ENCODE data around the gene PIMREG.

Gene PIMREG, protein sequence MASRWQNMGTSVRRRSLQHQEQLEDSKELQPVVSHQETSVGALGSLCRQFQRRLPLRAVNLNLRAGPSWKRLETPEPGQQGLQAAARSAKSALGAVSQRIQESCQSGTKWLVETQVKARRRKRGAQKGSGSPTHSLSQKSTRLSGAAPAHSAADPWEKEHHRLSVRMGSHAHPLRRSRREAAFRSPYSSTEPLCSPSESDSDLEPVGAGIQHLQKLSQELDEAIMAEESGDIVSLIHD

DNA sequence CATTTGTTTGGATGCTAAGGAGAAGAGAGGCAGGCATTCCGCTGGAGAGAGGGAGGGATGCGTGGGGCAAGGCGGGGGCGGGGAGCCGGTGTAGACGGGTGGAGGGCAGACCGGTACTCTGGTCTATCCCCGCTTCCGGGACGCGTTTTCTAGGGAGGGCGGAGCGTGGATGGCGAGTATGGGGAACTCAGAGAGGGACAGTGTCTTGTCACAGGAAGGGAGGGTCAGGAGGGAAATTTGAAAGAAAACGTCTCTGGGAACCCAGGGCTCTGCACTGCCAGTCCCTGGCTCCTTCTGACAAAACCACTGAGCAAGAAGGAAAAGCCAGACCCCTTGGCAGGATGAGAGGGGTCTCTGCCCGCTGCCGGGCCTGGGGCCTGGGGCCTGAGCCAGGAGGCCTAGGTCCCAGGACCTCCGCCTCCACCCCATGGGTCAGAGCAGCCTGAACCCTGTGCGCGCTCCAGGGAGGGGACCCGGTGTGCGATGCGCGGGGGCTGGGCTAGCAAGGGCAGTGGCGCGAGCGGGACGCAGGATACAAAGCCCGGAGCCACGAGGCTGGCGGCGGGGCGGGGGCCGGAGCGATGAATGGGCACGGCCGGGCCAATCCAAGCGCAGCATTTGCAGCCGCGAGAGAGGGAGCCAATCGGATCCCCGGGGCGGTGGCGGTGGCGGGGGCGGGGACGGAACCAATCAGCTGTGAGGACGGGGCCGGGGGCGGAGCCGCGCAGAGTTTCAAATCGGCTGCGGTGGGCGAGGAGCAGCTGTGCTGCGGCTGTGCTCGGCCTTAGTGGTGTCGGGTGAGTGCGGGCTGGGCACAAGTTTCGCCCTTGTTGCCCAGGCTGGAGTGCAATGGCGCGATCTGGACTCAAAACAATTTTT lies at the start of gene PIMREG:
TSS of gene PIMREG (plus strand) at position 764 of the 879 bp plus-strand sequence. CDS start 656 bp downstream, outside the sequence.
- peak; percentile 80 to 87 for DNase-seq (ENCODE audit: low read depth in 2 of 2)

DNA sequence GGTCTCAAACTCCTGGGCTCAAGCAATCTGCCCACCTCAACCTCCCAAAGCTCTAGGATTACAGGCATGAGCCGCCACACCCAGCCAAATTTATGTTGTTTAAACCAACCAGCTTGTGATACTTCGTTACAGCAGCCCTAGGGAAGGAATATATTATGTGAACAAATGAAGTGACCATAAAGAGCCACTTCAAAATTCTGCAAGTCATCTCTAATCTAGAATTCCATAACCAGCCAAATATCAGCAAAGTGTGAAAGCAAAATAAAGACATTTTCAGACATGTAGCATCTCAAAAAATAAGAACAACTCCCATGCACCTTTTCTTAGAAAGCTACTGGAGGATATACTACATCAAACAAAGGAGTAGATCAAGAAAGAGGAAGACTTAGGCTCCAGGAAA lies 45.3 kb upstream of the PIMREG start:
- DNase-seq (ENCODE audit: low read depth in 2 of 2), result no peak

DNA sequence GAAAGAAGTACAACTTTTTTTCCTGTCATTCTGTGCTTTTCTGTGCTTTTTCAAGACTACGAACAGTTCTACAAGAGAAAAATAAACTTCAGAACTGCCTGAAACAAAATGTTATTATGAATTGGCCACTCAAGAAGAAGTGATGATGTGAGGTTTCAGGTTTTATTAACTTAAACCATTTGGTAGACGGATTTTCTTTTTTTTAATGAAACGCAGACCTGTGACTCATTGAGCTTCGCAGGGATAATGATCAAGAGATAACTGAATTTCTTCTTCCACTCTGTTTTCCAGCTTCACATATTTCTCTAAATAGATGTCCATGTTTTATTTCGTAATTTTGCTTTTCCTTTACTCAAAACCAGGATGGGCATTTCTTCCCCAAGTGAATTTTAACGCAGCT lies 42.0 kb upstream of the PIMREG start:
- no peak for DNase-seq (ENCODE audit: low read depth in 2 of 2)

DNA sequence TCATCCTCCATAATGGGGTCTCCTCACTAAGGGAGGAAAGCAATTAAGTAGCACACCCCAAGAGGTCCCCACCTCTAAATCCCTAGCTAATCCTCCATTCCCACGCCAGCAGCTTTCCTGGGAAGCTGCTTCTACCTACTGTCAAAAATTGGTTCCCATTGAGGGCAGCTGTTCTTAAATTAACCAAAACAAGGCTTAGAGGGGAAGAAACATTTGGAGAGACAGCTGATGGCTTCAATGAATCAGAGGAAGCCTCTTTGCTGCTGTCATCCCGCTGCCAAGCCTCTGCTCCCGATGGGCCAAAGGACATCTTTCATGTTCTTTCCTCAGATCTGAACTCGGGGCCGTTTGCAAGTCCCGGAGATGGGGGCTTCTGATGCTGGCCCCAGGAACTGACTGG lies 36.0 kb upstream of the PIMREG start:
- no peak for DNase-seq (ENCODE audit: low read depth in 2 of 2)

DNA sequence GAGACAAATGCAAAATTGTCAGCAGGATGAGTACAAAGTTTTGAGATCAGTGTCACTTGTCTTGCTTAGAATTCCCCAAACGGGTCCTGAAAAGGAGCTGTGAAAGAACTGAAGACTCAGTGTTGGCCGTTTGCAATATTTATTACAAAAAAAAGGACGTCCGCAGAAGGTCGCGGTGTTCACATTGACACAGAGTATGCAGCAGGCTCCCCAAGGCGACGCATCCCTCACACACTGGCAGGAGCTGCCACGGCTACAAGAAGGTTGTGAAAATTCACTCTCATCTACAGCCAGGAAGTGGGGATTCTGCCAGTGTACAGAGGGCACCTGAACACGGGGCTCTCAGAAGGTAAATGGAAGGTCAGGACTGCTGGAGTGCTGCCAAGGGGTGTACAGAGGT lies 35.5 kb upstream of the PIMREG start:
- DNase-seq (ENCODE audit: low read depth in 2 of 2), result no peak

DNA sequence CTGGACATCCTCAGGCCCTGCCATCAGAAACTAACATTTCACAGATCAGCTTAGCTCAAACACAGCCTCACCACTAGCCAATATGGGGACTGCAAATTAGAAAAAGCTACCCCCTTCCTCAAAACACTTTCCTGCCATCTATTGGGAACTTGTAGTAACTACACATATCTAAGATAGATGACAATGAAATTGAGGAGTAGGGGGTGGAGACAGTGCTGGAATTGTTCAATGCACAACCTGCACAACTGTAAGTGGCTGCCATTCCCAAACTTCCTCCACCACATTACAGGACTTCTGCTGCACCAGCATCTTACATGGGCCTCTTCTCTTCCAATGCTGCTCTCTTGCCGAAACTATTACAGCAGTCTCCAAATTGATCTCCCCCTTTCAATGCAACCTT lies 31.2 kb upstream of the PIMREG start:
- DNase-seq (ENCODE audit: low read depth in 2 of 2), result no peak

DNA sequence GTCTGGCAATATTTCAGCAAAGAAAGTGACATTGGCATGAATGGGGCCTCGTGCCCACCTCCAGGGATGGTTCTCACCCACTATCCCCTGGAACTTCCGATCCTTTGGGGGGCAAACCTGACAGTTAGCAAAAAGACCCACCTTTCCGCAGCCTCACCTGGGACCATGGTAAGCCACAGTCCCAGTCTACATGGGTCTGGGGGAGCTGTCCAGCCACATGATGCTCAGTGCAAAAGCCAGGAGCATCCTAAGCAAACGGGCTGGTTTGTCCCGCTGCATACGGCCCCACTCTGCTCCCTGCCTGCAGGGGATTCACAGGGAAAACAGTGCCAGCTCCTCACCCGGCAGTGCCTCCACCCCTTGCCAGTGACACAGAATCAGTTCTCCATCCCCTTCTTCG lies 28.6 kb upstream of the PIMREG start:
- no peak for DNase-seq (ENCODE audit: low read depth in 2 of 2)

DNA sequence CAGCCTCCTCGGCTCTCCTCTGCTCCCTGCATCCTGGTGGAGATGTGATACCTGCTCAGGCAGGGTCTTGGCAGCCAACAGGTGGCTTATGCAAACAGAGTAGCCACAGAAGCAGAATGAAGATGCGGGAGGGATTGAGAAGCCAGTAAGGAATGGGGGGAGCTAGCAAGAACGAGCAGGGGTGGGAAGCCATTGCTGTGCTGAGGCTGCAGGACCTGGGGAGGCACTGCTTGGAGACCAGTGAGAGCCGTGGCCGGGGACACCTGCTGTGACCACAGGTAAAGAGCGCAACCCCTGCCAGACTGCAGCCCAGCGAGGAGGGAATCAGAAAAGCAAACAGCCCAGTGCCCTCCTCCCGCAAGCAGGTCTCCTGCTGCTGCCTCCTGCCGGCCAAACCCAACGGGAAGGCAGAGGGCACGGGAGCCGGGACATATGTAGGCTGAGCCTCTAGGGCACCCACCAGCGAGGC lies 24.0 kb upstream of the PIMREG start:
- no peak for DNase-seq (ENCODE audit: low read depth in 2 of 2)

DNA sequence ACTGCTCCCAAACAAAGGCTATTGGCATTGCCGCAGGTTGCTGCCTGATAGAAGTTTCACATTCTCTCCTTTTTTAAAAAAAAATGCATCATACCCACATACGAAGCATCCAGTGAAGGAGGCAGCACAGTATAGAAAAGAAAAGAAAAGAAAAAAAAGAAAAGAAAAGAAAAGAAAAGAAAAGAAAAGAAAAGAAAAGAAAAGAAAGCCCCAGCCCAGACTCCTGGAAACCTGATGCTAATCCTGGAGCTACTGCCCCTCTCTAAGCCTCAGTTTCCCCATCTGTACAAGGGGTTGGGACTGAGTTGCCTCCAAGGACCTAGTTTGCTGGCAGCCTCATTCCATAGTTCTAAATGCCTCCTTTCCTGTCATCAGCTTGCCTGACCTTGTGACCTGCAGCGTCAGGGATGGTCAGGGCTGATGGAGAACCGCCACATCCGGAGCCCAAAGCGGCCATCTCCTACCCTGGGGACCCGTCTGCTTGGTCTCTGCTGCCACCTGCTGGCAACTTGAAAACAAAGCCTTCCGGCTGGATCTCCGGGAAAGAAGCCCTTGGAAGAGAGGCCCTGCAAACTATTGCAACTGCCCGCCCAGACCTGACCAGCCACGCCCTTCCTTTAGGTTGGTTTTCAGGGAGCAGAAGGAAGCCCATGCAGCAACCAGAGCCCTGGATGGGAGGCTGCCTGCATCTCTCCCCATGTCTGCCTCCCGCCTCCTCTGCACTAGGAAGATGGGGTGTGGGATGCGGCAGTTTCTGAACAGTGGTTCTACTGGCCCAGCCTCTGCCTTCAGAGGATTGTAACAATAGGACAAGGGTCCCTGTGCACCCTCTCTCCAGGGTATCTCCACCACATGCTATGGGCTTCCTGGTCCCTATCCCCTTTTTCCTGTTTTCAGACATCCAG lies 22.3 kb upstream of the PIMREG start:
- DNase-seq (ENCODE audit: low read depth in 2 of 2), result peak; percentile 38 to 50

DNA sequence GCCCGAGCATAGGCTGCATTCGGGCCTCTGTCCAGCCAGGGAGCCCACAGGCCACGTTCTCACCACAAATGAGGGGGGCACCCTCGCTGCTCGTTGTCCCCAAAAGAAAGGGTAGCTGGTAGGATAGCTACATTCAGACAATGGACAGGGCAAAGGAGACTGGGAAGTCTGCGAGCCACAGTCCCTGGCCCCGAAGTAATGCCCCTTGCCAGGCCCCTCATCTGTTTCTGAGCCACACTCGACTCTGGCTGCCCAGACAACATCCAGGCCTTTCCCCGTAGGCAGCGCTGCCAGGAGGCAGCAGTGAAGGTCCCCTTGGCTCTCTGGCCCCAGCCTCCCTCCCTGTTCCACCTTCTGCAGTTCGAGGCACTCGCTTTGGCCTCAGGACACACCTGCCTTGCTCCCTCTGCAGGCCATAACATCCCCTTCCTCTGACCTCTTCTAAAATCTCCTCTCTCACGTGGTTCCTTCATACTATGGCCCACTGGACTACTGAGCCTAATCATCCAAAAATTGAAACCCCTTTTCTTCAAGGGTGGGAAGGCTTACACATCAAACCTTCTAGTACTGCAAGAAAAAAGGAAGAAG lies 21.5 kb upstream of the PIMREG start:
- DNase-seq (ENCODE audit: low read depth in 2 of 2), result no peak

DNA sequence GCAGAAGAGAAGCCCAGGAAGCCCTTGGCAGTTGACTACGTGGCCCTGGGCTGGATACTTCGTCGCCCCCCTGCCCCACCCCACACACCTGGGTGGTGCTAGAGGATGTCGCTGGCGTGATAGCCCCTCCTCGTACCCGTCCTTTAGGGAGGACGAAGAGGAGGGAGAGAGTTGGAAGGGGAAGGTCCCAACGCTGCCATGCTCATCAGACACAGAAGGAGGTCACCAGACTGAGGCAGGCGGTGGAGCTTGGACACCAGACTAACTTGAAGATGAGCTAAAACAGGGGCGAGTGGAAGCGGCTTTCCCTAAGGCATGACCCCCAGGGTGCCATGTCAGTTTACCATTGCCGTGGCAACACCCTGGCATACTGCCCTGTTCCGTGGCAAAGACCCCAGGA lies 20.3 kb upstream of the PIMREG start:
- no peak for DNase-seq (ENCODE audit: low read depth in 2 of 2)

DNA sequence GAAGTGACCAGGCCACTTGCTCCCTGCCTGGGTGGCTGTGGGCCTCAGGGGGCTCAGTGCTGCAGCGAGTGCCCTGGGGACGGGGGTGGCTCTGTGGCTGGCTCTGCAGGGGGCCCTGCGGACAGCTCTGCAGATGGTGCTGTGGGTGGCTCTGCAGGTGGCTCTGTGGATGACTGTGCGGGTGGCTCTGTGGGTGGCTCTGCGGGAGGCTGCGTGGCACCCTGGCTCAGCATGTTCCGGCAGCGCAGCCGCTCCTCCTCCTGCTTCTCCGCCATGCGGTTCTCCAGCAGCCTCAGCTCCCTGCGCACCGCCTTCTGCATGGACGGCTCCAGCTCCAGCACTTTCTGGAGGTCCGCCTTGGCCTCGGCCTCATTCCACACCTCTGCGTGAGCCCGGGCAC lies 18.8 kb upstream of the PIMREG start:
- no peak for DNase-seq (ENCODE audit: low read depth in 2 of 2)

DNA sequence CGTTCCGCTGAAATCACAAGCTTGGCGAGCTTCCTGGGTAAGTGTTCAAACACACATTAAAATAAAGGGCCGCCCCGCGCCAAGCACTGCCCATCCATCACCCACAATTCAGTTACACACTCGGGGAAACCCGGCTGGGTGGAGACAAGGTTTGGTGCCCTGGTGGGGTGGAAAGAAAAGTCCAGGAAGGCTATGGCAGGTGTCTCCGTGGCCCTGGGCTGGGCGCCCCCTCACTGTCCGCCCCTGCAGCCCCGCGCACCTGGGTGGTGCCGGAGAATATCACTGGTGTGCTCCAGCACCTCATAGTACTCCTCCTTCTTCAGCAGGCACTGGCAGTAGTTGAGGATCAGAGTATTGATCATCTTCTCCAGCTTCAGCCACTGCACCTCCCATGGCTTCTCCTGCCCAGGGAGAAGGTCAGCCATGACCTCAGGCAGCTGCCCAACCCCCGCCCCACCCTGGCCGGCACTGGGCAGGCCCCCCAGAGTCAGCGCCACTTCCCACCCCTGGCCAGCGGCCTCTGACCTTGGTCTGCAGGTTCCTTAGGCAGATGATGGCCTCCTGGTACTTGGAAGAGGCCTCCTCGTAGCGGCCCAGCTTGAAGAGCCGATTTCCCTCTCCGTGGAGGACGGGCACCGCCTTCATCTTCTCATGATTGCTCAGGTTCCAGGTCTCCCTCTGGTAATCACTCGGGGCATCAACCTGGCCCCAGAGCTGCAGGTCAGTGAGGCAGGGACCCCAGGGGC lies 17.7 kb upstream of the PIMREG start:
- no peak for DNase-seq (ENCODE audit: low read depth in 2 of 2)

DNA sequence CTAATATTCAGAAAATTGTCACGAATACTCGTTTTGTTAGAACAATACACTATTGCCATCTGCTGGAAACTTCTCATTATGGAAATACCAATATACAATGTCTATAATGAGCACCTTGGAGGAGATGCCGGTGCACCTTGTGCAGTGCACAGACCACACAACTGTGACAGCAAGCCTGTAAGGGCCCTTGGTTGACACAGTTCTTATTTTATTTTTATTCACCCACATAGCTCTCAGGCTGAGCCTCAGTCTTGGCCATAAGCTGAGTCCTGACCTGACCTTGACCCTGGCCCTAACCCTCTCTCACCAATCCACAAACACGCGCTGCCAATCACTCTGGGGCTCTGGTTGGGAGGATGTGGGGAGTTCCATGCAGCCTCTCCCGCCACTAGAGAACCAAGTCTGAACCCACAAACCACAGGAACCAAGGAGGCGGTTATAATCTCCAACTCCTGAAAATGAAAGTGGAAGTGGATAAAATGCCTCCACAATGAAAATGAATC lies 16.9 kb upstream of the PIMREG start:
- DNase-seq (ENCODE audit: low read depth in 2 of 2), result no peak

DNA sequence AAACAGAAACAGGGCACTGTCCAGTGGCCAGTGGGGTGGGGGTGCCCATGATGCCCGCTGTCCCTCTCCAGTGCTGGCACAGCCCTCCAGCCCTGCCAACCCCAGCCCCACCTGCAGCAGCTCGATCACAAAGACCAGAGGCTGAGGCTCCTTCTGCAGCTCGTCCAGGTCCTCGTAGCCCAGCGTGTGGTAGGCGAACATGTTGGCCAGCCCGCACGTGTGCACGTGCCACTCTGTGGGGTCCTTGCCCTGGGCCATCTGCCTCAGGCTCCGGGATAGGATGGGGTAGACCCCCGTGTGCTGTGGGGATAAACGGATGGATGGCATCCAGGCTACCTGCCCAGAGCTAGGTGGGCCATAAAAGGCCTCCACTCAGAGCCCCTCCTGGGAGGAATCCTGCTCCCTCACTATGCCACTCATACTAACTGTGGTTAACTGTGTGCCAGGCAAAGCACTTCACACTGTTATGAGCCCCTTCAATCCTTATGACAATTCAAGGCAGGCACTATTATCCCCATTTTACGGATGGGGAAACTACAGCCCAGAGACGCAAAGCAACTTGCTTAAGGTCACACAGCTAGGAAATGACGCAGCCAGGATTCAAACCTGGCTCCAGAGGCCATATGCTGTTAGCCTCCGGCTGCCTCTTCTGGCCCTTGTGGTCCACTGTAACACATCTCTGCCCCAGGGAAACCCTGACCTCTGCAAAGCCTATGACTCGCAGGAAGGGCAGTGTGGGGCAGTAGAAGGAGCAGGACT lies 15.9 kb upstream of the PIMREG start:
- DNase-seq (ENCODE audit: low read depth in 2 of 2), result no peak

DNA sequence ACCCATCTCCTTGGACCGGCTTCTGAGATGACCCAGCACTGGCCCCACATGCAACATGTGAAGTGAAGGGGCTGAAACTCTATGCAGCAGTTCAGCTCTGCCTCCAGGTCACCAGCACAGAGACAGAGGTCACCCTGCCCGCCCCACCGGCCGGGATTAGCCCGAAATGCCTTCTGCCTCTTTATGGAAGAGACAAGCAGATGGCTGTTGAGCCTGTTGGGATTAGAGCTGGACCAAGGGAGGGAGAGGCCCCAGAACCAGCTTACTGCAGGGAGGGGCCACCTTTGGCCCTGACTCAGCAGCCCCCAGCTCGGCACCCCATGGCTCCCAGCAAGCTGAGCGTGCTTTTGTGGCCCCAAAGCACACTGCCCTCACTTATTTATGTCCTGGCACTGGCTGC lies 15.0 kb upstream of the PIMREG start:
- DNase-seq (ENCODE audit: low read depth in 2 of 2), result no peak

DNA sequence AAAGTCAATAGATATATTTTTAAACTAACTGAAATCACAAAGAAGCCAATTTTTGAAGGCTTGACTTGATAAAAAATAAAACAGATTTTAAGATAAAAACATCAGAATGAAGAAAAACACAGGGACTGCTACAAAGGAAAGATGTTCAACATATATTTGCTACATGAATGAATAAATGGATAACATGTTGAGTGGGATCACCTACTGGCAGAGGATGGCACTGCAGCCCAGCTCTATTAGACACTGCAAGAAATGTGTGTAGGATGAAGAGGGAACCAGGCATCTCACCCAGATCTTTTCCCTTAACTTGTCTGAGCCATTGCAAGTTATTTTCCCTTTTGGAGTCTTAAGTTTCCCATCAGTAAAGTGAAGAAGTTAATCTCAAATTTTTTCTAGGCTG lies 13.5 kb upstream of the PIMREG start:
- DNase-seq (ENCODE audit: low read depth in 2 of 2), result no peak

DNA sequence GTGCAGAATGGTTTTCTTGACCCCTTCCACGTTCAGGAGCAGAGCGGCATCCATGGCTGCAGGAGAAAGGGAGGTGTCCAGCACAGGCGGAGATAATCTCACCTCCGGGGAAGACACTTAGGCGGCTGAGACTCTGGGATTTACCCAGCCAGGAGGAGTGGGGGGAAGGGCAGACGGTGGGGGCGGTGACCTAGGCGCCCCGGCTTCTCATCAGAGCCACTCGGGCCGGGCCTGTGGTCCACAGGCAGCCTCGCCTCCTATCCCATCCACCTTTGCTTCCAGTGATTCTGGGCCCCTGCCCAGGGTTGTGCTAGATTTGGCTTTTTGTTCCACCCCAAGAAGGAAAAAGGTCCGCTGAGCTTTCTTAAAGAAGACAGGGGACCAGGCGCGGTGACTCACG lies 9.2 kb upstream of the PIMREG start, which contains the start of gene AIPL1:
TSS of gene AIPL1 (minus strand) at position 71 of the 400 bp plus-strand sequence. CDS start at position 54, 17 bp downstream.
- no peak for DNase-seq (ENCODE audit: low read depth in 2 of 2)

DNA sequence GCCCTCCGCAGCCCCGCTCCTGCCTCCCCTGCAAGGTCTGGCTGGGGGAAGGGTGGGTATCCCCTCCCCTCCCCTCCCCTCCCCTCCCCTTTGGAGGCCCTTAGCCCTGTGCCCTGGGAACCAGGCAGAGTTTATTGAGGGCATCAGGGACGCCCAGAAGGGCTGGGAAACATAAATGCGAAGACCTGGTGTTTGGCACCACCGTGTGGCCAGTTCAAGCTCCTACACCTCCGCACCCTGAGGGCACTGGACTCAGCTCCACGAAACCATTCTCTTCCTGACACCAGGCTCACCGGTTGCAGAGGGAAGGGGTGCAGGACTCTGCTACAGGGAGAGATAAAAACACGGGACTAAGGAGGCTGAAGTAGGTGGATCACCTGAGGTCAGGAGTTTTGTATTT lies 8.3 kb upstream of the PIMREG start:
- DNase-seq (ENCODE audit: low read depth in 2 of 2), result peak in 1 of 2 donors; percentile 39

DNA sequence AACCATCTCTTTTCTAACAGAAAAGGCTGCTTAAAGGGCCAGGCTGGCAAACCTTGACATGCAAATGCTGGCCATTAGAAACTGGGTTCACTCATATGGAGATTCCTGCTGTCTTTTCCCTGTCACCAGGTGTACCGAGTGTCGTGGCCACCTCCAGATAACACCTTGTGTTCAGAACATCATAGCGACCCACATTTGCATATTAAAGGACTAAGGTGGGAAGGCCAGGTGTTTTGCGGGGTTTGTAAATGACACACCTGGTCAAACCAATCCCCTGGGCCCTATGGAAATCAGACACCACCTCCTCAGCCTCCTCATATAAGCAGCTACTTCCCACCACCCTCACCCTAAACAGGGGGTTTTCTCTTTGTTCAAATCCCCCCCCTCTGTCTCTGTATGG lies 6.8 kb upstream of the PIMREG start:
- no peak for DNase-seq (ENCODE audit: low read depth in 2 of 2)
